HL-60 (cell line): ENCODE results near the gene PUM2.

ENCODE experiments used
- DNase-seq, 2 experiments: peaks; one replicate each; pipeline ENCODE4 v3.0.0-alpha.2; 2010 to 2020; ENCODE audit warnings: low read depth in 1 of 2, low spot score in 1 of 2
- H3K27ac ChIP-seq: fragments of 250-450 bp; sonication (Bioruptor Pico); replicated peaks from 2 replicates; pipeline ENCODE4 v1.5.1; 2020; ENCODE audit warnings: mild to moderate bottlenecking, moderate library complexity
- H3K27me3 ChIP-seq: fragments of 250-450 bp; sonication (Bioruptor Pico); 2 replicates; pipeline ENCODE4 v1.5.1; 2021; ENCODE audit warnings: mild to moderate bottlenecking, moderate library complexity; ENCODE audit not compliant: insufficient read depth, poor library complexity, severe bottlenecking
- H3K4me3 ChIP-seq: replicated peaks from 2 replicates; pipeline ENCODE4 v1.5.1; 2011; ENCODE audit warnings: mild to moderate bottlenecking, control low read depth, low read length; ENCODE audit not compliant: insufficient read depth
- CTCF ChIP-seq: IDR thresholded peaks from one replicate; pipeline ENCODE4 v1.5.1; 2011; ENCODE audit warnings: low read length, control low read depth, inconsistent platforms; ENCODE audit not compliant: insufficient read depth
- GABPA ChIP-seq: IDR thresholded peaks from 2 replicates; pipeline ENCODE4 v1.6.1; 2012; ENCODE audit warnings: low read depth
- POLR2AphosphoS5 ChIP-seq: IDR thresholded peaks from 2 replicates; pipeline ENCODE4 v1.6.1; 2012; ENCODE audit warnings: low read depth
- SPI1 ChIP-seq: IDR thresholded peaks from 2 replicates; pipeline ENCODE4 v1.6.1; 2012; ENCODE audit warnings: low read depth, mild to moderate bottlenecking, borderline replicate concordance
- TF ChIP-seq, protein P1 (sequence below): IDR thresholded peaks from 2 replicates; pipeline ENCODE4 v1.6.1; 2012; ENCODE audit warnings: low read depth; ENCODE audit not compliant: insufficient replicate concordance

PUM2 gene

GRCh38 chr2:20291106-20291564, 59.5 kb downstream of the PUM2 start:
- H3K27ac ChIP-seq, result no peak overlapping the region
- TF ChIP-seq CTCF (peak; percentile 36), SPI1 (no peak)
- H3K27me3 ChIP-seq, result no peaks in the 10 kb centered on the region
- no peak overlapping the region for H3K4me3 ChIP-seq
- DNase-seq, result peak; percentile 26 to 50

DNA sequence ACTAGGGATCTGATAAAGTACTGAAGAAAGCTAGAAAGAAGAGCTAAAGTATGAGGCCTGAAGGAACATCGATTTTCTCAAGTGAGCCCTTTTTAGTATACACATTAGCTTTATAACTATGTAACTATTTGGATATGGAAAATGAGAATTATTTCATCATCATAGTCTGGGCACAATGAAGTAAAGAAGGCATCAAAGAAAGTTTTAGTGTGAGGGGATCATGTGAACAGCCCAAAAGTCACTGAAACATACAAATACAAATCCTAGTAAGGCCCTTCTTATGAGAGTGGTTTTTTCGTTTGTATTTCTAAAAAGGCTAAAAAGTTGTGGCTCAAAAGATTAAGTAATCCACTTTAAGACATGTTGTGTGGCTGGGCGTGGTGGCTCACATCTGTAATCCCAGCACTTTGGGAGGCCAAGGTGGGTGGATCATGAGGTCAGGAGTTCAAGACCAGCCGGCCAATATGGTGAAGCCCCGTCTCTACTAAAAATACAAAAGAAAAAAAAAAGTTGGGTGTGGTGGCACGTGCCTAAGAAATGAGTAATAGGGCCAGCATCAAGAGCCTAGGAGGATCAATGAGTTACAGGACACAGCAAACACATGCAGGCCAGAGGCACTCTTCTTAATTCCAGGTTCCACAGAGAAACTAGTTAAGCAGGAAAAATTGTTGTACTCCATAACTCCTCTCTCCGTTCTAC, 61.9 kb downstream of the PUM2 start:
- TF ChIP-seq, protein P1, sequence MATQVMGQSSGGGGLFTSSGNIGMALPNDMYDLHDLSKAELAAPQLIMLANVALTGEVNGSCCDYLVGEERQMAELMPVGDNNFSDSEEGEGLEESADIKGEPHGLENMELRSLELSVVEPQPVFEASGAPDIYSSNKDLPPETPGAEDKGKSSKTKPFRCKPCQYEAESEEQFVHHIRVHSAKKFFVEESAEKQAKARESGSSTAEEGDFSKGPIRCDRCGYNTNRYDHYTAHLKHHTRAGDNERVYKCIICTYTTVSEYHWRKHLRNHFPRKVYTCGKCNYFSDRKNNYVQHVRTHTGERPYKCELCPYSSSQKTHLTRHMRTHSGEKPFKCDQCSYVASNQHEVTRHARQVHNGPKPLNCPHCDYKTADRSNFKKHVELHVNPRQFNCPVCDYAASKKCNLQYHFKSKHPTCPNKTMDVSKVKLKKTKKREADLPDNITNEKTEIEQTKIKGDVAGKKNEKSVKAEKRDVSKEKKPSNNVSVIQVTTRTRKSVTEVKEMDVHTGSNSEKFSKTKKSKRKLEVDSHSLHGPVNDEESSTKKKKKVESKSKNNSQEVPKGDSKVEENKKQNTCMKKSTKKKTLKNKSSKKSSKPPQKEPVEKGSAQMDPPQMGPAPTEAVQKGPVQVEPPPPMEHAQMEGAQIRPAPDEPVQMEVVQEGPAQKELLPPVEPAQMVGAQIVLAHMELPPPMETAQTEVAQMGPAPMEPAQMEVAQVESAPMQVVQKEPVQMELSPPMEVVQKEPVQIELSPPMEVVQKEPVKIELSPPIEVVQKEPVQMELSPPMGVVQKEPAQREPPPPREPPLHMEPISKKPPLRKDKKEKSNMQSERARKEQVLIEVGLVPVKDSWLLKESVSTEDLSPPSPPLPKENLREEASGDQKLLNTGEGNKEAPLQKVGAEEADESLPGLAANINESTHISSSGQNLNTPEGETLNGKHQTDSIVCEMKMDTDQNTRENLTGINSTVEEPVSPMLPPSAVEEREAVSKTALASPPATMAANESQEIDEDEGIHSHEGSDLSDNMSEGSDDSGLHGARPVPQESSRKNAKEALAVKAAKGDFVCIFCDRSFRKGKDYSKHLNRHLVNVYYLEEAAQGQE, result no peak
- TF ChIP-seq SPI1, result no peak
- TF ChIP-seq POLR2AphosphoS5, result no peak
- TF ChIP-seq CTCF, result no peak
- no peak for TF ChIP-seq GABPA
- no peaks in the 10 kb centered on the region for H3K27me3 ChIP-seq
- no peak for DNase-seq
- H3K27ac ChIP-seq, result no peak overlapping the region
- no peak overlapping the region for H3K4me3 ChIP-seq

DNA sequence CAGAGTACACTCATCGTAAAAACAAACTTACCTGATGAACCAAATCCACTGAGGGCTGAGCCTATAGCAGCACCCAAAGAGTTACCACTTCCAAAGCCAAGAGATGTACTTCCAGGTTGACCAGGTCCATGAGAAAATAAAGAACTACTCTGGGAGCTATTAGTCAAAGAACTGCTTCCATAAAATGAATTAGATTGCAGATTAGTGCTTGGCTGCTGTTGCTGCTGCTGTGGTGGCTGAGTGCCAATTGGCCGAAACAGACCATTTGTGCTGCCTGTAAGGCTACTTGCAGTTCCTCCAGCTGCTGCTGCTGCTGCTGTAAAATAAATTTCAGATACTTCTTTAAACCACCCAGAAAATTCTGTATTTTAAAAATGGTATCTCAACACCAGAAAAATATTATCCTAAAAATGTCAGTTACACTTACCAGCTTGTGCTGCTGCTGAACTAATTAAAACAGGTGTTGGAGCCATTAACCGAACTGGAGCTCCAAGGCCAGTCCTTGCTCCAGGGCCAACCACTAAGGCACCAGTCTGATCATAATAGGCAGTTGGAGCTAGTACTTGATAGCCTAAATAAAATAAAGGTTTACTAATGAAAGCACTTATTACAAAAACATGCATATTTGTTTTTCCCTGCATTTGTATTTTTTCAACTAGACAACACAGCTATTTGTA, 67.6 kb downstream of the PUM2 start:
- H3K4me3 ChIP-seq, result no peak overlapping the region
- H3K27ac ChIP-seq, result no peak overlapping the region
- no peak for DNase-seq

More for the DNA sequence above, 67.6 kb downstream of the PUM2 start:
- TF ChIP-seq CTCF, result no peak
- no peak for TF ChIP-seq GABPA
- no peak for TF ChIP-seq POLR2AphosphoS5
- no peak for TF ChIP-seq SPI1
- TF ChIP-seq, protein P1, result no peak
- no peaks in the 10 kb centered on the region for H3K27me3 ChIP-seq
